A549 (cell line): ENCODE results near the gene OVCH1. TPM values are rescaled to one million over a fixed set of nuclear protein-coding genes. Genes with fewer than 3 reads are reported as not detected.

Source experiments
- ATAC-seq, 2 experiments: fragments of 200-7000 bp in 1 of 2; fragments of >200 bp in 1 of 2; cut with Nextera tagmentation in 1 of 2; cut with Tn5 transposase in 1 of 2; 3 replicates each; pipeline versions ENCODE4 v1.8.0 to v1.9.1; 2018 to 2020; ENCODE audit warnings: mild to moderate bottlenecking in 1 of 2, moderate library complexity in 1 of 2
- CTCF ChIA-PET: fragments of 300-600 bp; sonication (Branson Sonifier 250); formaldehyde crosslinking; extraction: SDS; loops from one replicate; lab custom pipeline; 2021; ENCODE audit warnings: antibody characterized with exemption, inconsistent platforms; lab: Yijun Ruan, JAX
- POLR2A ChIA-PET: fragments of 350-600 bp; formaldehyde crosslinking; extraction: SDS; loops from one replicate; lab custom pipeline; 2021; ENCODE audit warnings: antibody characterized with exemption, inconsistent platforms; lab: Yijun Ruan, JAX
- DNase-seq, 2 experiments: peaks; one replicate each; pipeline versions ENCODE4 v3.0.0 to v3.0.0-alpha.2; 2011 to 2016; ENCODE audit warnings: low read depth in 1 of 2, low spot score in 1 of 2
- FAIRE-seq: peaks from 2 replicates; lab custom pipeline; 2011; peaks lifted over from hg19 to GRCh38; lab: Jason Lieb, UNC
- H3K27ac ChIP-seq, 2 experiments: fragments of >200 bp; sonication (Bioruptor Twin); formaldehyde crosslinking; 3 replicates each; pipeline ENCODE4 v1.5.1; 2016 to 2017
- H3K4me1 ChIP-seq: fragments of >200 bp; sonication (Bioruptor Twin); formaldehyde crosslinking; 3 replicates; pipeline ENCODE4 v1.6.1; 2016
- H3K4me2 ChIP-seq: fragments of >200 bp; sonication (Bioruptor Twin); formaldehyde crosslinking; 3 replicates; pipeline ENCODE4 v1.6.1; 2016
- H3K4me3 ChIP-seq: fragments of >200 bp; sonication (Bioruptor Twin); formaldehyde crosslinking; 3 replicates; pipeline ENCODE4 v1.5.1; 2016
- H3K9me3 ChIP-seq: fragments of >200 bp; sonication (Bioruptor Twin); formaldehyde crosslinking; 3 replicates; pipeline ENCODE4 v1.6.1; 2016
- BCL3 ChIP-seq: fragments of >200 bp; sonication (Bioruptor Twin); formaldehyde crosslinking; IDR thresholded peaks from 3 replicates; pipeline ENCODE4 v1.6.1; 2016
- CBX8 ChIP-seq: fragments of 200-600 bp; sonication (generic); IDR thresholded peaks from 2 replicates; pipeline ENCODE4 v1.6.1; 2016
- EHF ChIP-seq: fragments of 250-450 bp; sonication (Bioruptor Pico); IDR thresholded peaks from 2 replicates; pipeline ENCODE4 v1.5.0; 2020; ENCODE audit warnings: mild to moderate bottlenecking
- GATA3 ChIP-seq: IDR thresholded peaks from 2 replicates; pipeline ENCODE4 v1.6.1; 2012; ENCODE audit warnings: borderline replicate concordance
- HEYL ChIP-seq: fragments of 250-450 bp; sonication (Bioruptor Pico); IDR thresholded peaks from 2 replicates; pipeline ENCODE4 v1.8.0; 2021; ENCODE audit warnings: mild to moderate bottlenecking, moderate library complexity
- JUNB ChIP-seq: fragments of >200 bp; sonication (Bioruptor Twin); formaldehyde crosslinking; IDR thresholded peaks from 2 replicates; pipeline ENCODE4 v1.6.1; 2016
- KDM1A ChIP-seq: fragments of 200-600 bp; sonication (generic); IDR thresholded peaks from 2 replicates; pipeline ENCODE4 v1.6.1; 2016; ENCODE audit warnings: low read depth, mild to moderate bottlenecking
- MAFK ChIP-seq: fragments of 450-650 bp; IDR thresholded peaks from 2 replicates; pipeline ENCODE4 v1.6.1; 2014; ENCODE audit not compliant: partially characterized antibody
- MAX ChIP-seq: IDR thresholded peaks from 2 replicates; pipeline ENCODE4 v1.6.1; 2012
- NFE2L2 ChIP-seq: fragments of 150-350 bp; conservative IDR thresholded peaks from 2 replicates; pipeline ENCODE4 v1.6.1; 2014; ENCODE audit warnings: low read length
- NPAS2 ChIP-seq: fragments of 250-450 bp; sonication (Bioruptor Pico); IDR thresholded peaks from 2 replicates; pipeline ENCODE4 v1.8.0; 2022; ENCODE audit warnings: mild to moderate bottlenecking, moderate library complexity, borderline replicate concordance
- RAD21 ChIP-seq, 2 experiments: fragments of >200 bp in 1 of 2; sonication (Bioruptor Twin) in 1 of 2; formaldehyde crosslinking in 1 of 2; IDR thresholded peaks in 1 of 2; conservative IDR thresholded peaks in 1 of 2; 2 replicates in 1 of 2; 3 replicates in 1 of 2; pipeline ENCODE4 v1.6.1; 2012 to 2018; ENCODE audit warnings: inconsistent platforms in 1 of 2
- RARB ChIP-seq: fragments of 250-450 bp; sonication (Bioruptor Pico); IDR thresholded peaks from 2 replicates; pipeline ENCODE4 v1.8.0; 2021; ENCODE audit warnings: mild to moderate bottlenecking, moderate library complexity
- RCOR1 ChIP-seq: fragments of 150-350 bp; IDR thresholded peaks from 2 replicates; pipeline ENCODE4 v1.6.1; 2014; ENCODE audit warnings: antibody characterized with exemption, low read length, low read depth
- REST ChIP-seq: fragments of 200-600 bp; sonication (generic); IDR thresholded peaks from 2 replicates; pipeline ENCODE4 v1.6.1; 2016; ENCODE audit warnings: antibody characterized with exemption, mild to moderate bottlenecking, moderate library complexity
- RFX5 ChIP-seq: fragments of 450-650 bp; IDR thresholded peaks from 2 replicates; pipeline ENCODE4 v1.7.1; 2014; ENCODE audit warnings: antibody characterized with exemption, mild to moderate bottlenecking, moderate library complexity
- SMC3 ChIP-seq: fragments of >200 bp; sonication (Bioruptor Twin); formaldehyde crosslinking; IDR thresholded peaks from 3 replicates; pipeline ENCODE4 v1.6.1; 2018; ENCODE audit warnings: inconsistent platforms
- TFCP2L1 ChIP-seq: fragments of 250-450 bp; sonication (Bioruptor Pico); IDR thresholded peaks from 2 replicates; pipeline ENCODE4 v1.5.0; 2021; ENCODE audit warnings: mild to moderate bottlenecking
- USF2 ChIP-seq: fragments of 450-650 bp; IDR thresholded peaks from 2 replicates; pipeline ENCODE4 v1.6.1; 2014; ENCODE audit warnings: antibody characterized with exemption
- WGBS: methylation state at CpG from one replicate; pipeline ENCODE4 v1.1.6; 2017; ENCODE audit errors: missing lambda C conversion rate; 5-methylcytosine and 5-hydroxymethylcytosine counted together
- polyA plus RNA-seq, 4 experiments: library from polyadenylated mRNA; depleted of rRNA in 3 of 4; stranded (reverse); fragments of >200 nt; fragmentation: RNase III in 1 of 4; extraction: RNeasy Plus Mini Kit Qiagen cat#74134 plus additional on column Dnase treatment in 1 of 4; gene quantifications; 2 replicates in 3 of 4; 3 replicates in 1 of 4; pipeline ENCODE4 v1.2.3, GENCODE V29; 2011 to 2017
- TF ChIP-seq, protein P1 (sequence below): fragments of >200 bp; sonication (Bioruptor Twin); formaldehyde crosslinking; IDR thresholded peaks from 3 replicates; pipeline ENCODE4 v1.5.1; 2016

The OVCH1 gene
- polyA plus RNA-seq, 2 of the 4 experiments (the other 2 are of a cell fraction) = not detected

GRCh38 chr12:29521951-29522350 lies 24.5 kb upstream of the OVCH1 start:
- TF ChIP-seq KDM1A = no peak
- TF ChIP-seq MAX = no peak
- TF ChIP-seq RFX5 = no peak
- no peak for TF ChIP-seq BCL3
- TF ChIP-seq NPAS2 = no peak
- TF ChIP-seq TFCP2L1 (CRISPR knock-in tag) = no peak
- no peak for TF ChIP-seq USF2
- TF ChIP-seq CBX8 = no peak
- TF ChIP-seq REST = no peak
- no peak for TF ChIP-seq RCOR1
- ATAC-seq = no peak
- no peaks in the 10 kb centered on the region for H3K4me1 ChIP-seq
- no peak for DNase-seq
- FAIRE-seq = no peak
- no peak overlapping the region for H3K4me3 ChIP-seq
- WGBS = 30% methylated on average over 2 of the region's 2 CpGs
- H3K27ac ChIP-seq = no peak overlapping the region
- no peaks in the 10 kb centered on the region for H3K9me3 ChIP-seq
- POLR2A ChIA-PET = no interaction called here
- H3K4me2 ChIP-seq = no peak overlapping the region
- CTCF ChIA-PET = interaction anchor here (1.0 to 1.6 kb wide), 4 partner anchors 9 to 1465 kb away, joined by 3 to 4 read pairs (median 4); no protein-coding TSS in a partner anchor

GRCh38 chr12:29519585-29520182 lies 22.2 kb upstream of the OVCH1 start:
- Histone ChIP-seq H3K9me3 (no peaks in the 10 kb centered on the region), H3K4me2 (no peak overlapping the region), H3K27ac (no peak overlapping the region), H3K4me1 (no peaks in the 10 kb centered on the region), H3K4me3 (no peak overlapping the region)
- no peak for FAIRE-seq
- TF ChIP-seq NFE2L2 (no peak), RAD21 (conservative IDR thresholded peaks at IDR 0.05 in 1 of 2, IDR thresholded peaks at IDR 0.05 in 1 of 2) (peak; percentile 75 to 76), SMC3 (peak; percentile 71), HEYL (no peak), MAFK (no peak), CBX8 (no peak), RARB (CRISPR knock-in tag) (no peak), JUNB (no peak), GATA3 (no peak), BCL3 (no peak), EHF (CRISPR knock-in tag) (no peak)
- TF ChIP-seq, protein P1, sequence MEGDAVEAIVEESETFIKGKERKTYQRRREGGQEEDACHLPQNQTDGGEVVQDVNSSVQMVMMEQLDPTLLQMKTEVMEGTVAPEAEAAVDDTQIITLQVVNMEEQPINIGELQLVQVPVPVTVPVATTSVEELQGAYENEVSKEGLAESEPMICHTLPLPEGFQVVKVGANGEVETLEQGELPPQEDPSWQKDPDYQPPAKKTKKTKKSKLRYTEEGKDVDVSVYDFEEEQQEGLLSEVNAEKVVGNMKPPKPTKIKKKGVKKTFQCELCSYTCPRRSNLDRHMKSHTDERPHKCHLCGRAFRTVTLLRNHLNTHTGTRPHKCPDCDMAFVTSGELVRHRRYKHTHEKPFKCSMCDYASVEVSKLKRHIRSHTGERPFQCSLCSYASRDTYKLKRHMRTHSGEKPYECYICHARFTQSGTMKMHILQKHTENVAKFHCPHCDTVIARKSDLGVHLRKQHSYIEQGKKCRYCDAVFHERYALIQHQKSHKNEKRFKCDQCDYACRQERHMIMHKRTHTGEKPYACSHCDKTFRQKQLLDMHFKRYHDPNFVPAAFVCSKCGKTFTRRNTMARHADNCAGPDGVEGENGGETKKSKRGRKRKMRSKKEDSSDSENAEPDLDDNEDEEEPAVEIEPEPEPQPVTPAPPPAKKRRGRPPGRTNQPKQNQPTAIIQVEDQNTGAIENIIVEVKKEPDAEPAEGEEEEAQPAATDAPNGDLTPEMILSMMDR = peak; percentile 76
- DNase-seq = peak; percentile 8 to 60
- peak; percentile 44 to 50; a peak in 1 of 6 replicates for ATAC-seq
- ChIA-PET CTCF (interaction anchor here (0.6 to 2.7 kb wide), 25 partner anchors 8 to 1466 kb away, joined by 3 to 12 read pairs (median 3); no protein-coding TSS in a partner anchor), POLR2A (no interaction called here)
